HG02970 (cell line): Measurements from ENCODE around the gene ADRB1.

ENCODE experiments used
- ATAC-seq: cut with Tn5 transposase; IDR thresholded peaks from one replicate; pipeline ENCODE4 v1.9.1; 2021; ENCODE audit warnings: mild to moderate bottlenecking, moderate library complexity, moderate number of reproducible peaks; ENCODE audit not compliant: unreplicated experiment, low FRiP score

The ADRB1 gene

DNA sequence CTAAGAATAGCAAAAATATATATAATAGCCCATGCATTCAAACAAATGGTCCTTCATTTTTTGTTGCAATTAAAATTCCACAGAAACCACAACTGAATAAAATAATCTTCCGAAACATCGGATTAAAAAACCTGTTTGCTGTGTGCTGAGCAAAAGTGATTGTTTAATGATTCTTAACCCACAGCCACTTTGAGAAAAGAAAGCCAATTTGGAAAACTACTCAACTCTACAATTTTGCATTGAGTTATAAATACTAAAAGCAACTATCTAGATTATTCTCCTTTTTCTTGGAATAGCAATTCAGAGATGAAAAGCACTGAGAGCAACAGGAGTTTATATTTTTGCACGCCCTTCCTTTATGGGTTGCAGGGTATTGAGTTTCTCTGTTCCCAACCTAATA is 8.0 kb downstream of the ADRB1 start:
- ATAC-seq: no peak

DNA sequence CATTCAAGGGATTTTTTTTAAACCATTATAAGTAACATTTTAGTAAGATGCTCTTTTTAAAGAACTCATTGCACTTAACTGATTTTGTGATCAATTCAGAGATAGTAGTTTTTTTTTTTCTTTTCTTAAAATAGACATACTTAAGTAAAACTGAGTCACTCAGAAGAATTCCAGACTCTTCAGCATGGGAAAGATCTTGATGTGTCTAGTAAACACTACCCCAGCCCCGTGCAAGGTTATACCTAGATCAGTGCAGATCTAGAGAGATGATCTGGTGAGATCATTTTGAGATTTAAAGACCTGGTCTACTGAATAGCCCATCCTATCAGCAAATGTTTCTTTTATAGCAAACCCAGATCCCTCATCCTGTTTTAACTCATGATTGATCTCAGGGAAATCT is 8.6 kb downstream of the ADRB1 start:
- ATAC-seq: no peak

DNA sequence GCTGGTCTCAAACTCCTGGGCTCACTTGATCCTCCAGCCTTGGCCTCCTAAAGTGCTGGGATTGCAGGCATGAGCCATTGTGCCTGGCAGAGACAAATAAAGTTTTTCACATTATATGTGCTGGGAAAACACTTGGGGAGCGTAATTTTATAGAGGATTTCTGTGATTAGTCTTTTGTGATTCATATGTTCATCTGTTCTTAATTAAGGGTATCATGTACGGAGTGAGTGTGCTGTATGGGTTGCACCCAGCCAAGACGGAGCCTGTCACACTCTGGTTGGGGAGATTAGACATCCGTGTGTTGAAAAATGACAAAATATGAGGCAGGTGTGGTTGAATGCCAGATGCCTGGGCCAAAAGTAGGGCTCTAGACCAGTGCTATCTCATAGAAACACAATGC is 10.3 kb downstream of the ADRB1 start:
- ATAC-seq: no peak

DNA sequence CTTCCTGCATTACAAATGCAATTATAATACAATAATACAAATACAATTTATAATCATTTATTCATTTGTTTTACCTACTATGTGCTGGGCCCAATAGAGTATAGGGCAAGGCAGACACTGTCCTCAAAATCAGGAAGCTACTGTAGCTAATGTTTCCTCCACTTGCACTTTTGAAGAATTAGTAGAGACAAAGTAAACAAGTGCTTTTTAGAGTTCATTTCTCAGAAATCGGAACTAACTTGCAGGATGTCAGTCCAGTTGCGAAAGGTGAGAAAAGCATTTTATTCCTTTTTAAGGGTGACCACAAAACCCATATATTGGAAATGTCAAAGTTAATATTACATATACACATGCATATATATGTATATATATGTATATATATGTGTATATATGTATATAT is 14.2 kb downstream of the ADRB1 start:
- ATAC-seq: no peak

- no peak for ATAC-seq
Observed at GRCh38 chr10:114058297-114058696, 14.6 kb downstream of the ADRB1 start.

DNA sequence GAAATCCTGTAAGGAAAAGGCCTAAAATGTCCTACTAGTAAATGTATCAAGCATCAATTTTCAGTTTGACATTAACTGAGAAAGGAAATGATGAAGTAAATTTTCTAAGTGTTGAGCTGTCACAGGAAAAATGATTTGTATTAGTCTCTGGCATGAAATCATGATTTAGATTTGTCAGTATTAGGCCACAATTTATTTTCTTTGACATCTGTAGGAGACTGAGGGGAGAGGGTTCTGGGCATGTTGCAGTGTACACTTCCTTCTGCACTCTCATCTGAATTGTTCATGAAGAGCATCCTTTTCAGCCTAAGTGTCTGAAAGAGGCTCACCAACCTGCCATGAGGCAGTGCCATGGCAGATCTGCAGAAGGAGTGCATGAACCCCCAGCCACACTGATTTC is 15.9 kb downstream of the ADRB1 start:
- no peak for ATAC-seq

DNA sequence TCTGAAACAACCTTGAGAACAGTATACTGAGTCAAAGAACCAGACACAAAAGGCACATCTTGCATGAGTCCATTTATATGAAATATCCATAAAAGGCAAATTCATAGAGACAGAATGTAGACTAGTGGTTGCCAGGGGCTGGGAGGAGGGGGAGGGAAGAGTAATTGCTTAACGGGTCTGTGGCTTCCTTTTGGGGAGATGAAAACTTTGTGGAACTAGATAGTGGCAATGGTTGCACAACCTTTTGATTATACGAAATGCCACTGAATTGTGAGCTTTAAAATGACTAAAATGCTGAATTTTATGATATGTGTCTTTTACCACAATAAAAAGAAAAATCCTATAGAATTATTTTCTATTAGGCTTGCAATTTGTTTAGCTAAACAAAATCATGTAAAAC is 16.8 kb downstream of the ADRB1 start:
- ATAC-seq: no peak

DNA sequence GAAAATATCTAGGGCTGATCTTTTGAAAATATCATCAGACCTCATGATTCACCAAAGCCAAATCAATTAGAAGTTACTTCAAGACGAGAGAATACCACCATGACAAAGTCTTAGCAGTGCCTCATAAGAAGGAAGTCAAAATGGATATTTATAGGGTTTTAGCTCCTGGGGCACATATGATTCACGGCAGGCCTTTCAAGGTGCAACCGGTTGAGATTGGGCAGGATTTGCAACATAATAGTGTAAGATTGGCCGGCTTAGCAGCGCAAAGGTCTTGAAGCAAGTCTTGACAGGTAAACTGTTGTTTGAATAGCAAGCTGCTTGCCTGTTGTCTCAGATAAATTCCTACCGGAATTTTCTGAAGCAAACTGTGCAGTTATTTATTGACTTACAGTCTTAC is 17.5 kb downstream of the ADRB1 start:
- no peak for ATAC-seq

- no peak for ATAC-seq
Observed at GRCh38 chr10:114061789-114062188, 18.1 kb downstream of the ADRB1 start.

- ATAC-seq: no peak
Observed at GRCh38 chr10:114064151-114065048, 20.7 kb downstream of the ADRB1 start.

GRCh38 chr10:114065049-114065435 is 21.4 kb downstream of the ADRB1 start:
- ATAC-seq: no peak

DNA sequence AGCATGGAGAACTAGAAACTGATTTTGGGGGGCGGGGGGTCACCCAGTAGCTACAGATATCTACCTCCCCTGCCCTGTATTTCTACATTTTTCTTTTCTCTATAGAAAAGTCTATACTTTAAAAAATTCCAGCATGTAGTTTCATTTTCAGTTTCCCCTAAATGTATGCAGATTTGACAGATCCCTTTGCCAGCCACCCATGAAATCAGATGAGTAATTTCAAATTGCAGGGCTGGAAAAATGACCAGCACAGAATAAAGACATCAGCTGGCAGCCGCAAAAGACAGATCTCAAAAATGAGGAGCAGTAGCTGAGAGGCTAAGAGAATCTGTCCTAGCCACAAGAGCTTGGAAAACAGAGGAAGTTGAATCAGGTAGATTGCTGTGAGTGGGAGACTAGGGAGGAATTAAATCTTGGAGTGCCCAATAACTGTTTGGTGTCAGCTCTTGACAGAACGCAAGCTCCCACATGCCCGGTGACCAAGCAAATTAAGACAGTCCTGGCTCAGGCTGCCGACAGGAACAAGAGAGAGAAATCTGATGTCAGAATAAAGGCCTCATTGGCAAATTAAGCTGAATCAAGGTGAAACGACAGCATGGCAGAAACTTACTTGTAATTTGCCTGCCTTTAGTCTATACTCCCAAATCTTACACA is 24.5 kb downstream of the ADRB1 start:
- ATAC-seq: no peak

GRCh38 chr10:114070710-114071109 is 27.0 kb downstream of the ADRB1 start:
- ATAC-seq: no peak

DNA sequence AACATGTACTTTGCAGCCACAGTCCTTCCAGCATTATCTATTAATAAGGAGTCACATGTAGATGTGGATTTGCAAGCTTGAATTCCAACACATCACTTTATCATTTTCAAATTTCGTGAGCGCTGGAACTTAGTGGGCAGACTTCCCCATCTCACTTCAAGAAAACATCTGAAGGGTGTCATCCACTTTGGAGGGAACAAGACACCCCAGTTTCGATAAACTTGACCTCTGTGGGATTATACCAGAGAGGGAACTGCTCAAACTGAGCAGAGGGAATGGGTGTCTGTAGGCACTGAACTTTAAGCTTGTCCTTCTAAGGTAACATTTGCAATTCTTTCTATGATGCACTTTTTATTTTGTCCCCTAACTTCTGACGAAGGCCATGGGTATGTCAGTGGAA is 27.5 kb downstream of the ADRB1 start:
- ATAC-seq: no peak

GRCh38 chr10:114073395-114074186 is 29.9 kb downstream of the ADRB1 start:
- ATAC-seq: no peak

- ATAC-seq: no peak
Observed at GRCh38 chr10:114075093-114075492, 31.4 kb downstream of the ADRB1 start.

GRCh38 chr10:114077347-114077746 is 33.7 kb downstream of the ADRB1 start:
- ATAC-seq: no peak

DNA sequence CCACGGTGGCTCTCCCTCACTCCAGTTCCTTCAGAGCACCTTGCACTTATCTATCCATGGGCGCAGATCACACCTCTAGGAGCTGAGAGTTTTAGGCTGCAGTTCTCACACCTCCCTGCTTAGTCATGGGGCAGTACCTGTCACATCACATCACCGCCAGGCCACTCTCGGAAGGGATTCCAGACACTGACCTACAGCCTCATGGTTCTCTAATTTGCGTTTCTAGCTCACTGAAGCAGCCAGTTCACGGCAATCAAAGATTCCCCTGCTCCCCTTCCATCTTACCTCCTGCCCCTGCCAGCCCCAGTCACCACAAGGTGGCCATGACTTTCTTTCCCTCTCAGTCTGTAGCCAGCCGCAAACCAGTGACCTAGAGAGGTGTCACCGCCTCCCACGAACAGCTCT is 34.2 kb downstream of the ADRB1 start:
- ATAC-seq: no peak

DNA sequence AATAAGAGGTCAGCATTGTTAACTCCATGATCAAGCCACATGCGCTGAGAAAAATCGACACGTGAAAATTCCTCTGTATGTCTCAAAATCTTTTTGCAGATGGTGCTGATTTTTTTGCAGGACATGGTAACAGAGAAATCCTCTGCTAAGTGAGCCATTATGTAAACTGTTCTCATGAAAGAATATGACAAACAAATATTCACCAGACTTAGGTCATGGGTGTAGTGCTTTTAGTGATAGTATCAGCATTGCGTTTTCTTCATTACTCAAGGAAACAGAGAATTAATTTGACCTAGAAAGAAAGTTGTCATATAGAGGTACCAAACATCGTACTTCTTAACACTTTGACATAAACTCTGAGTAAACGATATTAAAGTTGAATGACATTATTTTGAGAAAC is 34.7 kb downstream of the ADRB1 start:
- ATAC-seq: no peak

DNA sequence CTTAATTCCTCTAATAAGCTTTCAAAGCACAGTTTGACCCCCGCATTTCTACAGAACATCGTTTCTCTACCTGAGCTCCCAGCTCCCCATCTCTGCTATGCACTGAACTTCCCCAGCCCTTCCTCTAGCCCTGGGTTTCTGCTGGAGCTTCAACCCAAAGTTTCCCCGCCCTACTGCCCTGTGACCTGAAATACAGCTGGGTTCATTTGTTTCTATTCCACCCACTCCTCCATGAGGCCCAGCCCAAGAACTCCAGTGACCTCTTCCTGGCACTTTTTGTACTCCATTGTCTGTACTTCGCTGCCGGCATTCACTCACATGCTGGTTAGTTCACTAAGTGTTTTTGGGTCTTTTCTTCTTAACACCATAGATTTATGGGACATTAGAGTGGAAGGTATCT is 35.8 kb downstream of the ADRB1 start:
- no peak for ATAC-seq

- no peak for ATAC-seq
Observed at GRCh38 chr10:114081911-114082583, 38.4 kb downstream of the ADRB1 start.
